GM12892 (cell line): ENCODE data around the gene FBXO34.
A peak's percentile ranks its signal among the peaks of the same experiment; 100 is the strongest.

Experiments
- DNase-seq: peaks from one replicate; pipeline ENCODE4 v3.0.0; 2011; ENCODE audit not compliant: insufficient read length
- FAIRE-seq: peaks from 2 replicates; lab custom pipeline; 2011; peaks lifted over from hg19 to GRCh38; lab: Jason Lieb, UNC
- POLR2A ChIP-seq: IDR thresholded peaks from 2 replicates; pipeline ENCODE4 v1.6.1; 2011; ENCODE audit warnings: low read depth, low read length, control low read depth
- POLR2AphosphoS5 ChIP-seq: IDR thresholded peaks from 2 replicates; pipeline ENCODE4 v1.6.1; 2011; ENCODE audit warnings: low read depth, low read length, control low read depth
- TAF1 ChIP-seq: IDR thresholded peaks from 2 replicates; pipeline ENCODE4 v1.6.1; 2011; ENCODE audit warnings: low read depth, mild to moderate bottlenecking, control low read depth, low read length, borderline replicate concordance

The FBXO34 gene

GRCh38 chr14:55316564-55316963, 45.3 kb downstream of the FBXO34 start:
- DNase-seq (no peak), FAIRE-seq (no peak)
- TF ChIP-seq POLR2A = no peak
- TF ChIP-seq POLR2AphosphoS5 = no peak
- no peak for TF ChIP-seq TAF1

GRCh38 chr14:55317542-55318306, 46.5 kb downstream of the FBXO34 start:
- FAIRE-seq (no peak), DNase-seq (no peak)
- TF ChIP-seq POLR2AphosphoS5 = no peak
- no peak for TF ChIP-seq TAF1
- no peak for TF ChIP-seq POLR2A

- TF ChIP-seq POLR2AphosphoS5 (no peak), POLR2A (no peak)
- FAIRE-seq (no peak), DNase-seq (no peak)
Observed at GRCh38 chr14:55318694-55319093, 47.5 kb downstream of the FBXO34 start.

GRCh38 chr14:55323910-55324309, 52.7 kb downstream of the FBXO34 start:
- TF ChIP-seq TAF1 = no peak
- DNase-seq (no peak), FAIRE-seq (no peak)

- FAIRE-seq = no peak
- TF ChIP-seq POLR2AphosphoS5 (no peak), TAF1 (no peak), POLR2A (no peak)
- DNase-seq = no peak
Observed at GRCh38 chr14:55324812-55325211, 53.6 kb downstream of the FBXO34 start.

- TF ChIP-seq POLR2A = no peak
- no peak for TF ChIP-seq TAF1
- no peak for TF ChIP-seq POLR2AphosphoS5
- no peak for DNase-seq
- FAIRE-seq = peak; percentile 93
Observed at GRCh38 chr14:55327179-55327578, 56.0 kb downstream of the FBXO34 start.

GRCh38 chr14:55328317-55328716, 57.1 kb downstream of the FBXO34 start:
- FAIRE-seq (no peak), DNase-seq (no peak)
- no peak for TF ChIP-seq TAF1
- TF ChIP-seq POLR2A = no peak
- no peak for TF ChIP-seq POLR2AphosphoS5

GRCh38 chr14:55329999-55330710, 58.9 kb downstream of the FBXO34 start:
- TF ChIP-seq TAF1 = no peak
- TF ChIP-seq POLR2A = no peak
- no peak for TF ChIP-seq POLR2AphosphoS5
- no peak for DNase-seq
- FAIRE-seq = no peak

GRCh38 chr14:55332654-55333570, 61.7 kb downstream of the FBXO34 start:
- TF ChIP-seq TAF1 = no peak
- no peak for TF ChIP-seq POLR2AphosphoS5
- TF ChIP-seq POLR2A = no peak
- FAIRE-seq (peak; percentile 86), DNase-seq (no peak)

GRCh38 chr14:55333711-55334485, 62.7 kb downstream of the FBXO34 start:
- no peak for DNase-seq
- TF ChIP-seq POLR2A = no peak
- no peak for TF ChIP-seq TAF1
- no peak for FAIRE-seq

GRCh38 chr14:55336162-55336561, 64.9 kb downstream of the FBXO34 start:
- DNase-seq (no peak), FAIRE-seq (no peak)
- TF ChIP-seq POLR2A = no peak
- TF ChIP-seq POLR2AphosphoS5 = no peak
- TF ChIP-seq TAF1 = no peak
